ENCODE results near the gene GJB4.
"Not testable (repeated sequence)": the region's sequence is repeated elsewhere in the genome, so short reads cannot be mapped to it uniquely, and the experiment has no call there.

Gene GJB4

GRCh38 chr1:34808051-34808810 lies 48.7 kb downstream of the GJB4 start:
- DNase-seq = no peak

- DNase-seq = not testable (repeated sequence)
Observed at GRCh38 chr1:34810781-34811180, 51.2 kb downstream of the GJB4 start.
